Nephron progenitor cell (in vitro differentiated cells): Measurements from ENCODE around the gene STK11.

Experiments used
- DNase-seq: peaks from one replicate; pipeline ENCODE4 v3.0.0; 2021
- H3K27ac Mint-ChIP-seq: 2 replicates; pipeline ENCODE4 v1.8.0; 2021; ENCODE audit warnings: mild to moderate bottlenecking, moderate library complexity, mixed read lengths
- H3K27me3 Mint-ChIP-seq: 2 replicates; pipeline ENCODE4 v1.8.0; 2021; ENCODE audit warnings: mild to moderate bottlenecking, low read depth, mixed read lengths; ENCODE audit not compliant: poor library complexity
- H3K36me3 Mint-ChIP-seq: 2 replicates; pipeline ENCODE4 v1.8.0; 2021; ENCODE audit warnings: low read depth, mixed read lengths
- H3K4me1 Mint-ChIP-seq: 2 replicates; pipeline ENCODE4 v1.8.0; 2021; ENCODE audit warnings: mixed read lengths
- H3K4me3 Mint-ChIP-seq: 2 replicates; pipeline ENCODE4 v1.8.0; 2021; ENCODE audit warnings: mild to moderate bottlenecking, moderate library complexity, mixed read lengths
- H3K9me3 Mint-ChIP-seq: 2 replicates; pipeline ENCODE4 v1.8.0; 2021; ENCODE audit warnings: mild to moderate bottlenecking, moderate library complexity, mixed read lengths
- TF ChIP-seq, protein P1 (sequence below): fragments of 200-600 bp; sonication (generic); IDR thresholded peaks from 2 replicates; pipeline ENCODE4 v1.5.0; 2021; ENCODE audit warnings: antibody characterized with exemption

The STK11 gene

GRCh38 chr19:1220976-1221903 is 15.7 kb downstream of the STK11 start:
- DNase-seq, result peak; percentile 67
- Mint-ChIP-seq H3K9me3 (no peaks in the 10 kb centered on the region), H3K27ac (no peak overlapping the region), H3K27me3 (no peaks in the 10 kb centered on the region), H3K4me3 (no peak overlapping the region), H3K36me3 (no peaks in the 10 kb centered on the region), H3K4me1 (peaks cover 20% of the 10 kb centered on the region)
- TF ChIP-seq, protein P1, sequence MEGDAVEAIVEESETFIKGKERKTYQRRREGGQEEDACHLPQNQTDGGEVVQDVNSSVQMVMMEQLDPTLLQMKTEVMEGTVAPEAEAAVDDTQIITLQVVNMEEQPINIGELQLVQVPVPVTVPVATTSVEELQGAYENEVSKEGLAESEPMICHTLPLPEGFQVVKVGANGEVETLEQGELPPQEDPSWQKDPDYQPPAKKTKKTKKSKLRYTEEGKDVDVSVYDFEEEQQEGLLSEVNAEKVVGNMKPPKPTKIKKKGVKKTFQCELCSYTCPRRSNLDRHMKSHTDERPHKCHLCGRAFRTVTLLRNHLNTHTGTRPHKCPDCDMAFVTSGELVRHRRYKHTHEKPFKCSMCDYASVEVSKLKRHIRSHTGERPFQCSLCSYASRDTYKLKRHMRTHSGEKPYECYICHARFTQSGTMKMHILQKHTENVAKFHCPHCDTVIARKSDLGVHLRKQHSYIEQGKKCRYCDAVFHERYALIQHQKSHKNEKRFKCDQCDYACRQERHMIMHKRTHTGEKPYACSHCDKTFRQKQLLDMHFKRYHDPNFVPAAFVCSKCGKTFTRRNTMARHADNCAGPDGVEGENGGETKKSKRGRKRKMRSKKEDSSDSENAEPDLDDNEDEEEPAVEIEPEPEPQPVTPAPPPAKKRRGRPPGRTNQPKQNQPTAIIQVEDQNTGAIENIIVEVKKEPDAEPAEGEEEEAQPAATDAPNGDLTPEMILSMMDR, result peak; percentile 67

- peaks cover 14% of the 10 kb centered on the region for H3K4me1 Mint-ChIP-seq
- H3K27me3 Mint-ChIP-seq, result no peaks in the 10 kb centered on the region
- TF ChIP-seq, protein P1, result no peak
- no peak for DNase-seq
- no peak overlapping the region for H3K4me3 Mint-ChIP-seq
- H3K27ac Mint-ChIP-seq, result no peak overlapping the region
- H3K9me3 Mint-ChIP-seq, result no peaks in the 10 kb centered on the region
- H3K36me3 Mint-ChIP-seq, result no peaks in the 10 kb centered on the region
Observed at GRCh38 chr19:1221904-1222255, 16.3 kb downstream of the STK11 start.

GRCh38 chr19:1222394-1222793 is 16.8 kb downstream of the STK11 start:
- no peak overlapping the region for H3K27ac Mint-ChIP-seq
- no peak for DNase-seq
- H3K27me3 Mint-ChIP-seq, result no peaks in the 10 kb centered on the region
- no peaks in the 10 kb centered on the region for H3K9me3 Mint-ChIP-seq
- TF ChIP-seq, protein P1, result no peak
- H3K4me1 Mint-ChIP-seq, result peaks cover 9% of the 10 kb centered on the region
- no peaks in the 10 kb centered on the region for H3K36me3 Mint-ChIP-seq
- H3K4me3 Mint-ChIP-seq, result no peak overlapping the region

DNA sequence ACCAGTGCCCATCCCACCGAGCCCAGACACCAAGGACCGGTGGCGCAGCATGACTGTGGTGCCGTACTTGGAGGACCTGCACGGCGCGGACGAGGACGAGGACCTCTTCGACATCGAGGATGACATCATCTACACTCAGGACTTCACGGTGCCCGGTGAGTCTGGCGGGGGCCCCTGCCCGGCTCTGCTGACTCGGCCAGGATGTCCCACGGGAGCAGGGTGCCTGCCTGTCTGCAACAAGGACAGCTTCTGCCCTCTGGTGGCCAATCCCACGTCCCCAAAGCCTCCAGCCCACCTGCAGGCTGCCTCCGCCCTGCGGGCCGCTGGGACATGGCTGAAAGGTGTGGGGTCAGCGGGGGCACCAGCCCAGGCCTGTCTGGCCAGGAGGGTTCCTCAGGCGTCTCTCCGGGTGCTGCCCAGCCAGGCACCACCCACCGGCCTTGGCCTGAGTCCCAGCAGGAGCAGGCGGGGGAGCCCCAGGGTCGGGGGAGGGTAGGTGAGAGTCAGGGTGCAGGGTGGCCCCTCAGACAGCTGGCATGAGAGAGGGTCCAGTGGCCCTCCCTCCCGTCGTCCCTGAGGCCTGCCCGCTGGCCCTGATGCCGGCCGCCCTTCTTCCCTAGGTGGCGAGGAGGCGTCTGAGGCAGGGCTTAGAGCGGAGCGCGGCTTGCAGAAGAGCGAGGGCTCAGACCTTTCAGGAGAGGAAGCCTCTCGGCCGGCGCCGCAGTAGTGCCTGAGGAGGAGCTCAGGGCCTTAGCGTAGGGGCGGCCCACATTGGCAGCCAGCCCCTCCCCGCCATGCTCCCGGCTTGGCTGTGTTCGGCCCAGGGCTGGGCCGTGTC is 17.7 kb downstream of the STK11 start:
- Mint-ChIP-seq H3K36me3 (peaks cover 4% of the 10 kb centered on the region), H3K4me1 (peaks cover 2% of the 10 kb centered on the region), H3K27me3 (no peaks in the 10 kb centered on the region), H3K4me3 (no peak overlapping the region), H3K9me3 (no peaks in the 10 kb centered on the region), H3K27ac (no peak overlapping the region)
- TF ChIP-seq, protein P1, result peak; percentile 44
- DNase-seq, result peak; percentile 61

DNA sequence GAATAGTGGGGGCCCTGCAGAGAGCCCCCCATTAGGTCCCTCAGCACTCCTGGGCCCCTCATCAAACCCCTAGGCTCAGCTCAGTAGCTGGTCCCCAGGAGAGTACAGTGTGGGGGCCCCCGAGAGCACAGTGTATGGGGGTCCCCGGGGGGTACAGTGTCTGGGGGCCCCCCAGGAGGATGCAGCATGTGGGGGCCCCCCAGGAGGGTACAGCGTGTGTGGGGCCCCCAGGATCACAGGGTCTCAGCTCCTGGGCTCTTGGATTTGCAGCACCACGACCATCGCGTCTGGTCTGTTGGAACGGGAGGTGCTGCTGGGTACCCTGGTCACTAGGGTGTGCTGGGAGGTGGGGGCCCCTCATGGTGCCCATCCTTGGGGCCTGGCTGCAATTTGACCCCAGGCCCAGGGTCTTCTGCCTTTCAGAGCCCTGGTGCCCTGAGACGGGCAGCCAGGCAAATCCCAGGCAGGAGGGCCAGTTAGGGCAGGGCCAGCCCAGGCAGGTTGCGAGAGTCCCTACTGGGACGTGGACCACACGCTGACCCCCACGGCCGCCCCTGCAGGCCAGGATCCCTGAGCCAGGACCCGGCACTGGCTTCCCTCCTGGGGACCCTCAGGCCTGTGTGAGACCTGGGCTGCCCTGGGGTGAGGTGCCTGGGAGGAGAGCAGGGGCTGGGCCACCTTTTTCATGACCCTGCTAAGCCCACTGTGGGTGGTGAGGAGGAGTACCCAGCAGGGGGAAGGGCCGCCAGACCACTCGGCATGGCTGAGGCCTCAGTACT is 18.7 kb downstream of the STK11 start:
- DNase-seq, result no peak
- Mint-ChIP-seq H3K4me3 (no peak overlapping the region), H3K27me3 (no peaks in the 10 kb centered on the region), H3K36me3 (peaks cover 5% of the 10 kb centered on the region), H3K9me3 (no peaks in the 10 kb centered on the region), H3K27ac (no peak overlapping the region), H3K4me1 (no peaks in the 10 kb centered on the region)
- TF ChIP-seq, protein P1, result no peak
